GM19351 (cell line): ENCODE data around the gene ZNF451.
A peak's percentile ranks its signal among the peaks of the same experiment; 100 is the strongest.
"Not testable (repeated sequence)": the region's sequence is repeated elsewhere in the genome, so short reads cannot be mapped to it uniquely, and the experiment has no call there.

Experiments used
- ATAC-seq: cut with Tn5 transposase; IDR thresholded peaks from one replicate; pipeline ENCODE4 v1.9.1; 2021; ENCODE audit warnings: mild to moderate bottlenecking, moderate library complexity; ENCODE audit not compliant: unreplicated experiment

The ZNF451 gene

GRCh38 chr6:57089687-57090457, at the start of gene ZNF451:
ZNF451 (plus strand) TSS chr6:57090188; CDS start chr6:57090254, 66 bp downstream.
- peak; percentile 86 for ATAC-seq

GRCh38 chr6:57044061-57044460, 45.9 kb upstream of the ZNF451 start:
- ATAC-seq = not testable (repeated sequence)

GRCh38 chr6:57044568-57044967, 45.4 kb upstream of the ZNF451 start:
- no peak for ATAC-seq

- ATAC-seq = peak; percentile 91
Observed at GRCh38 chr6:57046332-57047256, 43.4 kb upstream of the ZNF451 start, which contains the start of gene KIAA1586. KIAA1586 (plus strand) TSS chr6:57046693; CDS start chr6:57046756, 63 bp downstream.

DNA sequence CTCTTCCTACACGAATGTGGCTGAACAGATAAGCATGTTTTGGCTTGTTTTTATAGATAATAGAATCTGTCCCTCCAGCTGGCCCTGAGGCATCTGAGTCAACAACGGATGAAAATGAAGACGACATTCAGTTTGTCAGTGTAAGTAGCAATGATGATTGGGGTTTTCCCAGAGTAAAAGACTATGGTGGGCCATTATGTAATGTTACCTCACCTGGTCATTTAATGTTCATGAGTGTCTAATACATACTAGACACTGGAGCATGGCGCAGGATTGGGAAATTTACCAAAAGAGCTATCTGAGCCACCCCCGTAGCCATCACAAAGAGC, 42.8 kb upstream of the ZNF451 start:
- peak; percentile 22 for ATAC-seq

GRCh38 chr6:57047859-57048258, 42.1 kb upstream of the ZNF451 start:
- ATAC-seq = peak; percentile 0

GRCh38 chr6:57048577-57048976, 41.4 kb upstream of the ZNF451 start:
- no peak for ATAC-seq

DNA sequence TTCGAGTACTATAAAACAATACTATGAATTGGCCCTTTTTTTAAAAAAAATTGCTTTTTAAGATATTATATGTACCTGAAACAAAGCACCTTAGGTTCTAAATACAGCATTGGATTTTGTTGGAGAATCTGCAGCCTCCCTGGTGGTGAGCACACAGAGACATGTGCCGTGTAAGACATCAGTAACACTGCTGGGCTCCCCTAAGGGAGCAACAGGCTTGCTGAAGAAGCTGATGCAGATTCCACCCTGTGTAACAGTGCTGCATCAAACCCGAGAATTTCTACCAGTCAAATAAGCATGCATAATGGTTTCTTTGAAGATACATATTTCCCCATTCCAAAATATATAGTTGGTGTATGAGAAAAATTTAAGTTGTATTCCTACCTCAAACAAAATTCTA, 26.1 kb upstream of the ZNF451 start:
- no peak for ATAC-seq

GRCh38 chr6:57064809-57065208, 25.2 kb upstream of the ZNF451 start:
- no peak for ATAC-seq

DNA sequence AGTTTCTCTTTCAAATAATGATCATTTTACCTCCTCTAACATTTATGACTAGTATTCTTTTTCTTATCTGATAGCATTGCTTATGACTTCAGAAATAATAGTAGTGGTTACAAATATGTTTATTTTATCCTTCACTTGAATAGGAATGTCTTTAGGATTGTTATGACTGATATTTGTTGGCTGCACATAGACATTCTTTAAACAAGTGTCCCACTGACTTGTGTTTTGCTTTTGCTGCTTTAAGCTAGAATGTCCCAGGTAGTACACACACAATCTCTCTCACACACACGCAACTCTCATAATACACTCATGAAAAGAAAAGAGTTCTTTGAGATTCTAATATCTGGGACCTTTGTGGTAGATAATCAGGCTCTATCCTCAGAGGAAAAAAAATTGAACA, 21.9 kb upstream of the ZNF451 start:
- no peak for ATAC-seq

DNA sequence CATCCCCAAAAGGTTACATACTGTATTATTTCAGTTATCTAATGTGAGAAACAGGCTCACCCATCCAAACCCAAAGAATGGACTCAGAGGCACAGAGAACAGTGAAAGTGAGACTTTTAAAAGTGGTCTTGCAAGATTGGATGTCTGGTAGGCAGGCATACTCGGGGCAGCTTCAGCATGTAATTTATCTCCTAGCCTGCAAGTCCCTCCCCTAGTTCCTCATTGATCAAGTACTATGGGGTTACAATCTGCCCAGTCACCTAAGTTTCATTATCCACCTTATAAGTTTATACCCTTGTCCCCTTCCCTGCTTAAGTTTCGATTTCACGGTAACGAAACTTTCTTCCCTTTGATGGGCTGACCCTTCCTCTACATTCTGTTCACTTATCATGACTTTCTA, 20.8 kb upstream of the ZNF451 start:
- no peak for ATAC-seq

- ATAC-seq = no peak
Observed at GRCh38 chr6:57069920-57070331, 20.1 kb upstream of the ZNF451 start.

DNA sequence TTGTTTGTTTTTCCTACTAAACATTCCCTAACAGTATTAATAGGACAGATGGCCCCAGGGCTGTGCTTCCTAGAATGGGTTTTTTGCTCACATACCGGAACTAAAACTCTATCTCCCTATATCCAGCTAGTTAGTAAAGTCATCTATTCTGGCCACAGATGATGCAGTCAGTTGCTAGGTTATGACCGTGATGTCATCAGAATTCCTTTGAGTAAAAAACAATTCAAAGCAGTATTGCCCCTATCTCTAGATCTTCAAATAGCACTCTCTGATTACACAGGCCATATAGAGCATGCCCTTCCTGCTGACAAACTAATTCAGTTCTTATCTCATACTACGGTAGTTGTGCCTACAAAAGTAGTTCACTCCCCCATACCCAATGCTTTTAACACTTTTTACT, 17.9 kb upstream of the ZNF451 start:
- no peak for ATAC-seq

DNA sequence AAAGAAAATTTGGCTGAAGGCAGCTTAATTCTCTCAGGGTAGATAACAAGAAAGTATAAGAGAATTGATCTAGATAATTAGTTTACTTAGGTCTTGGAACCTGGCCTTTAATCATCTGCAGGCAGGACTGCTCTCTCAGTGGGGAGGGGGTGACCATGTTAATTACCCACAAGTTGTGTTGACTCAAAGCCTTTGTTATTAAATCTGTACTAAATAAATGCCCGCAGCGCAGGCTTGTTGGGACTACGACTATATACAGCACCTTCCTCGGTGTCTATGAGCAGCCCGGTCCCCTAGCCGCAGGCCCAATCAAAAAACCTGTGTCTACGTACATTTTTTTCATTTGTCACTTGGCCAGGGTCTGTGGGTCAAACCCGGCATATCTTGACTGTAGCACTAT, 15.6 kb upstream of the ZNF451 start:
- no peak for ATAC-seq

DNA sequence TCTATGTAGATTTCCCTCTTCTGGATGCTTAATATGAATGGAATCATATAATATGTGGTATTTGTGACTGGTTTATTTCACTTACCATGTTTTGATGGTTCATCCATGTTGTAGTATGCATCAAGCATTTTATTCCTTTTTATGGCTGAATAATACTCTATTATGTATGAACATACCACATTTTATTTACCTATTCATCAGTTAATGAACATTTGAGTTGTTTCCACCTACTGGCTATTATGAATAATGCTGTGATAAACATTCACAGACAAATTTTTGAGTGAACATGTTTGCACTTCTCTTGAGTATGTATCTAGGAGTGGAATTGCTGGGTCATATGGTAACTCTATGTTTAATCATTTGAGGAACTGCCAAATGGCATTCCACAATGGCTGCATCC, 14.9 kb upstream of the ZNF451 start:
- no peak for ATAC-seq

DNA sequence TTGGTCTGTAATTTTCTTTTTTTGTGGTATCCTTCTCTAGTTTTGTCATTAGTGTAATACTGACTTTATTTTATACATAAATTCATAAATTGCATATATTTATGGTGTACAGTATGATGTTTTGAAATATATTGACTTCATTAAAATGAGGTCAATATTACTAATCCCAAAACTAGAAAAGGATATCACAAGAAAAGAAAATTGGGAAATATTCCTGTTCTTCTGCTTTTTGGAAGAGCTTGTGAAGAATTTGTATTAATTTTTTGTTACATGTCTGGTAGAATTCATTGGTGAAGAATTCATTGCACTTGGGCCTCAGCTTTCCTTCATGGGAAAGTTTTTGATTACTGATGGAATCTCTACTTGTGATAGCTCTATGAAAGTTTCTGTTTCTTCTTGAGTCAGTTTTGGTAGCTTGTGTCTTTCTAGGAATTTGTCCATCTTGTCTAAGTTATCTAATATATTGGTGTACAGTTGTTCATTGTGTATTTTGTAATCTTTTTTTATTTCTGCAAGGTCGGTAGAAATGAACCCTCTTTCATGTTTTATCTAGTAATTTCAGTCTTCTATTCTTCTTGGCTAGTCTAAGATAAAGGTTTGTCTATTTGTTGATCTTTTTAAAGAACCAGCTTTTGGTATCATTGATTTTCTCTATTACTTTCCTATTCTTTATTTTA, 11.3 kb upstream of the ZNF451 start:
- no peak for ATAC-seq

- no peak for ATAC-seq
Observed at GRCh38 chr6:57085471-57085870, 4.5 kb upstream of the ZNF451 start.

- ATAC-seq = no peak
Observed at GRCh38 chr6:57086843-57087242, 3.1 kb upstream of the ZNF451 start.

DNA sequence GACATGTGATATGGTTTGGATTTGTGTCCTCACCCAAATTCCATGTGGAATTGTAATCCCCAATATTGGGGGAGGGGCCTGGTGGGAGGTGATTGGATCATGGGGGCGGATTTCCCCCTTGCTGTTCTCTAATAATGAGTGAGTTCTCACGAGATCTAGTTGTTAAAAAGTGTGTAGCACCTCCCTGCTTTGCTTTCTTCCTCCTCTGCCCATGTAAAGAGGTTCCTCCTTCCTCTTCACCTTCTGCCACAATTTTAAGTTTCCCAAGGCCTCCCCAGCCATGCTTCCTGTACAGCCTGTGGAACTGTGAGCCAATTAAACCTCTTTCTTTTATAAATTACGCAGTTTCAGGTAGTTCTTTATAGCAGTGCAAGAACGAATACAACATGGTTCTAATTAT, 2.1 kb upstream of the ZNF451 start:
- ATAC-seq = no peak

GRCh38 chr6:57089265-57089664, 723 bp upstream of the ZNF451 start:
- ATAC-seq = no peak

GRCh38 chr6:57090458-57091067, 575 bp downstream of the ZNF451 start:
- peak; percentile 6 for ATAC-seq
